ENCODE results near the gene NUAK1. TPM values are rescaled to one million over a fixed set of nuclear protein-coding genes. Genes with fewer than 3 reads are reported as not detected.
"Not testable (repeated sequence)": the region's sequence is repeated elsewhere in the genome, so short reads cannot be mapped to it uniquely, and the experiment has no call there.

NUAK1 gene
- total and polyA plus RNA-seq, 2 donors (not counting 1 experiment from before 2014, with no cell fraction given) = 5.1 to 20.7 TPM

DNA sequence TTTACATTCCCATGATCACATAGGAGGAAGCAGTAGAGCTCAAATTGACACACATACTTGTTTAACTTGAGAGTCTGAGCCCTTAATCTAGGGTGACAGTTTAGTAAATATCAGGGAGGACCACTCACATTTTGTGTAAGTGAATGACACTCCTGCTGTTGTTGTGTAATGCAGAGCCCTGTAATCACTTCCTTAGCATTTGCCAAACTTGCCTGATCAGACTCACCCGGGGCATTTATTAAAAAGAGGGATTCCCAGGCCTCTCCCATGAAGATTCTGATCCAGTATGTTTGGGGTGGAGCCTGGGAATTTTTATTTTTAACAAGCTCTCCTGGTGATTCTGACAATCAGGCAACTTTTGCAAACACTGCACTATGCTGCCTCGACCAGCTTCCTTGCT lies 119.6 kb downstream of the NUAK1 start:
- H2AFZ ChIP-seq (ENCODE audit: low read length) = no peak overlapping the region
- no peaks in the 10 kb centered on the region for H3K36me3 ChIP-seq (ENCODE audit: control insufficient read depth, insufficient read depth, low read length)
- H3K9me3 ChIP-seq (ENCODE audit: control insufficient read depth, insufficient read depth, low read depth, low read length) = no peaks in the 10 kb centered on the region
- no peak overlapping the region for H3K4me3 ChIP-seq (replicated peaks in 1 of 4; ENCODE audit: control extremely low read depth in 1 of 4, insufficient read depth in 1 of 4, low read depth in 3 of 4, low read length in 4 of 4)
- H4K20me1 ChIP-seq (ENCODE audit: control insufficient read depth, extremely low read depth, insufficient read depth, low read length) = no peaks in the 10 kb centered on the region
- TF ChIP-seq, protein P1, sequence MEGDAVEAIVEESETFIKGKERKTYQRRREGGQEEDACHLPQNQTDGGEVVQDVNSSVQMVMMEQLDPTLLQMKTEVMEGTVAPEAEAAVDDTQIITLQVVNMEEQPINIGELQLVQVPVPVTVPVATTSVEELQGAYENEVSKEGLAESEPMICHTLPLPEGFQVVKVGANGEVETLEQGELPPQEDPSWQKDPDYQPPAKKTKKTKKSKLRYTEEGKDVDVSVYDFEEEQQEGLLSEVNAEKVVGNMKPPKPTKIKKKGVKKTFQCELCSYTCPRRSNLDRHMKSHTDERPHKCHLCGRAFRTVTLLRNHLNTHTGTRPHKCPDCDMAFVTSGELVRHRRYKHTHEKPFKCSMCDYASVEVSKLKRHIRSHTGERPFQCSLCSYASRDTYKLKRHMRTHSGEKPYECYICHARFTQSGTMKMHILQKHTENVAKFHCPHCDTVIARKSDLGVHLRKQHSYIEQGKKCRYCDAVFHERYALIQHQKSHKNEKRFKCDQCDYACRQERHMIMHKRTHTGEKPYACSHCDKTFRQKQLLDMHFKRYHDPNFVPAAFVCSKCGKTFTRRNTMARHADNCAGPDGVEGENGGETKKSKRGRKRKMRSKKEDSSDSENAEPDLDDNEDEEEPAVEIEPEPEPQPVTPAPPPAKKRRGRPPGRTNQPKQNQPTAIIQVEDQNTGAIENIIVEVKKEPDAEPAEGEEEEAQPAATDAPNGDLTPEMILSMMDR (conservative IDR thresholded peaks at IDR 0.05 in 1 of 2, IDR thresholded peaks at IDR 0.05 in 1 of 2; ENCODE audit: low read depth in 1 of 2, low read length in 2 of 2) = no peak
- TF ChIP-seq EZH2 (IDR thresholded peaks at IDR 0.05; ENCODE audit: low read length, missing control alignments) = no peak
- DNase-seq (ENCODE audit: low read depth in 2 of 2) = no peak
- H3K79me2 ChIP-seq (ENCODE audit: control insufficient read depth, insufficient read depth, low read length) = no peaks in the 10 kb centered on the region
- H3K27ac ChIP-seq (ENCODE audit: insufficient read depth, low read length) = no peak overlapping the region
- H3K9ac ChIP-seq (ENCODE audit: insufficient read depth, low read length) = no peak overlapping the region
- no peaks in the 10 kb centered on the region for H3K4me1 ChIP-seq (ENCODE audit: control insufficient read depth, extremely low read depth, insufficient read depth, low read length)
- H3K4me2 ChIP-seq (ENCODE audit: extremely low read depth, insufficient read depth, low read length) = no peak overlapping the region
- no peaks in the 10 kb centered on the region for H3K27me3 ChIP-seq (ENCODE audit: control insufficient read depth, insufficient read depth, low read length)

DNA sequence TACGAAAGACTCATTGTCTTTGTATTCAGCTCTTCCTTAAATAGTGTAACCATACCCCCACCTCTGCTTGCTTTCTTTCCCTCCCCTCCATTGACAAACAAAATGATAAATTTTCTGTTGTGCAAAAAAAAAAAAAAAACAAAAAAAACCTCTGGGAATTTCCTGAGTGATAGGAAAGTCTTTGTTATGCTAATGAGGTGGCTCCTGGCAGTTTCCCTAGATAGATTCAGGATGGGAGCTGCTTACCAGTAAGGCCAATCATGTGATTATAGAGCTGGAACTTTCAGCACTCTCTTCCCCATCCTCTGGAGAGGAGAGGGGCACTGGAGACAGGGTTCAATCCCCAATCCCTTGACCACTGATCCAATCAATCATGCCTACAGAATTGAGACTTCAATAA lies 120.5 kb downstream of the NUAK1 start:
- no peak for TF ChIP-seq EZH2 (IDR thresholded peaks at IDR 0.05; ENCODE audit: low read length, missing control alignments)
- TF ChIP-seq, protein P1 (conservative IDR thresholded peaks at IDR 0.05 in 1 of 2, IDR thresholded peaks at IDR 0.05 in 1 of 2; ENCODE audit: low read depth in 1 of 2, low read length in 2 of 2) = no peak
- H3K9me3 ChIP-seq (ENCODE audit: control insufficient read depth, insufficient read depth, low read depth, low read length) = no peaks in the 10 kb centered on the region
- DNase-seq (ENCODE audit: low read depth in 2 of 2) = peak in 1 of 2 donors; percentile 75

DNA sequence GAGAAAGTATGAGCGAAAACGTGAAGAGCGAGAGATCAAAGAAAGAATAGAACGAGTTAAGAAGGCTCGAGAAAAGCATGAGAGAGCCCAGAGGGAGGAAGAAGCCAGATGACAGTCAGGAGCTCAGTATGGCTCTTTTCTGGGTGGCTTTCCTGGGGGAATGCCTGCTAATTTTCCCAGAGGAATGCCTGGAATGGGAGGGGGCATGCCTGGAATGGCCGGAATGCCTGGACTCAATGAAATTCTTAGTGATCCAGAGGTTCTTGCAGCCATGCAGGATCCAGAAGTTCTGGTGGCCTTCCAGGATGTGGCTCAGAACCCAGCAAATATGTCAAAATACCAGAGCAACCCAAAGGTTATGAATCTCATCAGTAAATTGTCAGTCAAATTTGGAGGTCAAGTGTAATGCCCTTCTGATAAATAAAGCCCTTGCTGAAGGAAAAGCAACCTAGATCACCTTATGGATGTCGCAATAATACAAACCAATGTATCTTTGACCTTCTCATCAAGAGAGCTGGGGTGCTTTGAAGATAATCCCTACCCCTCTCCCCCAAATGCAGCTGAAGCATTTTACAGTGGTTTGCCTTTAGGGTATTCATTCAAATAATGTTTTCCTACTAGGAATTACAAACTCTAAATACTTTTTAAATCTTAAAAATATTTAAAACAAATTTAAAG lies 122.0 kb downstream of the NUAK1 start:
- H3K36me3 ChIP-seq (ENCODE audit: control insufficient read depth, insufficient read depth, low read length); H2AFZ ChIP-seq (ENCODE audit: low read length); H3K79me2 ChIP-seq (ENCODE audit: control insufficient read depth, insufficient read depth, low read length); H3K27ac ChIP-seq (ENCODE audit: insufficient read depth, low read length); H3K27me3 ChIP-seq (ENCODE audit: control insufficient read depth, insufficient read depth, low read length); H3K4me2 ChIP-seq (ENCODE audit: extremely low read depth, insufficient read depth, low read length); H4K20me1 ChIP-seq (ENCODE audit: control insufficient read depth, extremely low read depth, insufficient read depth, low read length); H3K9ac ChIP-seq (ENCODE audit: insufficient read depth, low read length); H3K4me3 ChIP-seq (replicated peaks in 1 of 4; ENCODE audit: control extremely low read depth in 1 of 4, insufficient read depth in 1 of 4, low read depth in 3 of 4, low read length in 4 of 4); H3K9me3 ChIP-seq (ENCODE audit: control insufficient read depth, insufficient read depth, low read depth, low read length); H3K4me1 ChIP-seq (ENCODE audit: control insufficient read depth, extremely low read depth, insufficient read depth, low read length); DNase-seq (ENCODE audit: low read depth in 2 of 2): not testable (repeated sequence)

More for the DNA sequence above, 120.5 kb downstream of the NUAK1 start:
- Histone ChIP-seq H3K36me3 (ENCODE audit: control insufficient read depth, insufficient read depth, low read length) (no peaks in the 10 kb centered on the region), H3K4me2 (ENCODE audit: extremely low read depth, insufficient read depth, low read length) (no peak overlapping the region), H3K27ac (ENCODE audit: insufficient read depth, low read length) (no peak overlapping the region), H4K20me1 (ENCODE audit: control insufficient read depth, extremely low read depth, insufficient read depth, low read length) (no peaks in the 10 kb centered on the region), H3K27me3 (ENCODE audit: control insufficient read depth, insufficient read depth, low read length) (no peaks in the 10 kb centered on the region), H3K4me1 (ENCODE audit: control insufficient read depth, extremely low read depth, insufficient read depth, low read length) (no peaks in the 10 kb centered on the region), H2AFZ (ENCODE audit: low read length) (no peak overlapping the region), H3K79me2 (ENCODE audit: control insufficient read depth, insufficient read depth, low read length) (no peaks in the 10 kb centered on the region), H3K4me3 (replicated peaks in 1 of 4; ENCODE audit: control extremely low read depth in 1 of 4, insufficient read depth in 1 of 4, low read depth in 3 of 4, low read length in 4 of 4) (no peak overlapping the region), H3K9ac (ENCODE audit: insufficient read depth, low read length) (no peak overlapping the region)
